ENCODE measurements around the gene ZBTB6. TPM values are rescaled to one million over a fixed set of nuclear protein-coding genes. Genes with fewer than 3 reads are reported as not detected.
"Not testable (repeated sequence)": the region's sequence is repeated elsewhere in the genome, so short reads cannot be mapped to it uniquely, and the experiment has no call there.

Gene ZBTB6
- total RNA-seq, 5 donors from 2014 or later (not counting 1 experiment from before 2014, with no cell fraction given): 3.5 to 14.8 (median 13.4) TPM

GRCh38 chr9:122918310-122918709 lies 5.2 kb upstream of the ZBTB6 start:
- Histone ChIP-seq H3K9me3 (no peaks in the 10 kb centered on the region), H3K4me3 (ENCODE audit: control insufficient read depth in 1 of 2, extremely low read depth in 1 of 2, low read length in 1 of 2) (no peak overlapping the region), H3K4me1 (ENCODE audit: control insufficient read depth in 1 of 2, extremely low read depth in 1 of 2, insufficient read depth in 2 of 2, low read length in 2 of 2) (peaks cover 0 to 7% of the 10 kb centered on the region in 2 experiments), H3K27me3 (replicated peaks in 1 of 2; ENCODE audit: control insufficient read depth in 2 of 2, extremely low read depth in 1 of 2, insufficient read depth in 2 of 2, low read length in 1 of 2) (no peaks in the 10 kb centered on the region), H3K36me3 (ENCODE audit: control insufficient read depth in 2 of 2, extremely low read depth in 1 of 2, insufficient read depth in 1 of 2, low read length in 1 of 2) (peaks cover 2 to 17% of the 10 kb centered on the region in 2 donors), H3K27ac (ENCODE audit: low read length) (no peak overlapping the region)
- H3K27me3 Mint-ChIP-seq: no peaks in the 10 kb centered on the region
- H3K4me1 Mint-ChIP-seq: peaks cover 2 to 8% (median 5%) of the 10 kb centered on the region in 3 donors
- ATAC-seq (replicated peaks in 1 of 4) (no peak), DNase-seq (no peak)
- H3K36me3 Mint-ChIP-seq: peaks cover 27% of the 10 kb centered on the region
- H3K9me3 Mint-ChIP-seq: no peaks in the 10 kb centered on the region
- 81% methylated on average over 2 of the region's 2 CpGs for WGBS (ENCODE audit: insufficient coverage)
- ChIA-PET POLR2A (no interaction called here), CTCF (no interaction called here)
- no peak overlapping the region for H3K27ac Mint-ChIP-seq
- H3K4me3 Mint-ChIP-seq: no peak overlapping the region

DNA sequence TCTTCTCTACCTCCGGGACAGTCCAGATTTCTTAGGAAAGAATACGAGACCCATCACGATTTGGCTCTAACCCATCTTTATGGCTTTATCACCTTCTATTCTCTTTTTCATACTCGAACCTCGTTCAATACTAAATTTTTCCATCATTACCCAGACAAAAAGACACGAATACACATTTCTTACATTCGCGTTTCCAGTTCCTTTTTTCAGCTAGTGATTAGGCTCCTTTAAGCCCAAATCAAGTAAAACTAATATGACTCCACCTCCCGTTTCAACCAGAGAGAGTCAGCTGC lies 506 bp downstream of the ZBTB6 start:
- Histone ChIP-seq H3K4me1 (ENCODE audit: control insufficient read depth in 1 of 2, extremely low read depth in 1 of 2, insufficient read depth in 2 of 2, low read length in 2 of 2) (peaks cover 9 to 10% of the 10 kb centered on the region in 2 experiments), H3K9me3 (no peaks in the 10 kb centered on the region), H3K4me3 (ENCODE audit: control insufficient read depth in 1 of 2, extremely low read depth in 1 of 2, low read length in 1 of 2) (peak overlapping the region; percentile 73 to 86), H3K27ac (ENCODE audit: low read length) (peak overlapping the region; percentile 78), H3K27me3 (replicated peaks in 1 of 2; ENCODE audit: control insufficient read depth in 2 of 2, extremely low read depth in 1 of 2, insufficient read depth in 2 of 2, low read length in 1 of 2) (no peaks in the 10 kb centered on the region), H3K36me3 (ENCODE audit: control insufficient read depth in 2 of 2, extremely low read depth in 1 of 2, insufficient read depth in 1 of 2, low read length in 1 of 2) (peaks cover 0 to 16% of the 10 kb centered on the region in 2 donors)
- CTCF ChIA-PET: interaction anchor here (0.5 to 1.7 kb wide), 10 partner anchors 8 to 817 kb away, joined by 3 to 12 read pairs (median 6); partner anchors contain the start of genes RABGAP1 (in 1 of the 2) and ZBTB26 (in 1 of the 2)
- Mint-ChIP-seq H3K27me3 (no peaks in the 10 kb centered on the region), H3K27ac (peak overlapping the region; percentile 97 to 100), H3K4me1 (peaks cover 27 to 42% (median 35%) of the 10 kb centered on the region in 3 donors), H3K4me3 (peak overlapping the region; percentile 95 to 99 (median 97)), H3K9me3 (no peaks in the 10 kb centered on the region), H3K36me3 (peaks cover 25% of the 10 kb centered on the region)
- ATAC-seq (replicated peaks in 1 of 4) (no peak), DNase-seq (no peak)
- WGBS (ENCODE audit: insufficient coverage): 3% methylated on average over 9 of the region's 9 CpGs
- POLR2A ChIA-PET: interaction anchor here (0.6 to 2.5 kb wide), 10 partner anchors 9 to 35 kb away, joined by 3 to 9 read pairs (median 5); partner anchors contain the start of genes RABGAP1 (in 1 of the 2) and ZBTB26 (in 1 of the 2)

DNA sequence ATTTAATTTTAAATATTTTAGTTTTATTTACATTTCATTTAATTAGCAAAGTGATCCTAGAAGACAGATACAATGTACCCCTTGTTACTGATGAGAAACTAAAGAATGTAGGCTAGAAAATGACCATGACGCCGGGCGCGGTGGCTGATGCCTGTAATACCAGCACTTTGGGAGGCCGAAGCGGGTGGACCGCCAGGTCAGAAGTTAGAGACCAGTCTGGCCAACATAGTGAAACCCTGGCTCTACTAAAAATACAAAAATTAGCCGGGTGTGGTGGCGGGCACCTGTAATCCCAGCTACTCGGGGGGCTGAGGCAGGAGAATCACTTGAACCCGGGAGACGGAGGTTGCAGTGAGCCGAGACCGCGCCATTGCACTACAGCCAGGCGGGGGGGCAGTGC lies 7.0 kb downstream of the ZBTB6 start:
- 98% methylated on average over 7 of the region's 16 CpGs for WGBS (ENCODE audit: insufficient coverage)
- H3K27me3 Mint-ChIP-seq; H3K27ac Mint-ChIP-seq; H3K9me3 ChIP-seq; DNase-seq; CTCF ChIA-PET; H3K4me3 ChIP-seq (ENCODE audit: control insufficient read depth in 1 of 2, extremely low read depth in 1 of 2, low read length in 1 of 2); H3K27me3 ChIP-seq (replicated peaks in 1 of 2; ENCODE audit: control insufficient read depth in 2 of 2, extremely low read depth in 1 of 2, insufficient read depth in 2 of 2, low read length in 1 of 2); H3K27ac ChIP-seq (ENCODE audit: low read length); H3K36me3 ChIP-seq (ENCODE audit: control insufficient read depth in 2 of 2, extremely low read depth in 1 of 2, insufficient read depth in 1 of 2, low read length in 1 of 2); H3K4me3 Mint-ChIP-seq; H3K9me3 Mint-ChIP-seq; ATAC-seq (replicated peaks in 1 of 4): not testable (repeated sequence)
- peaks cover 14% of the 10 kb centered on the region for H3K36me3 Mint-ChIP-seq
- POLR2A ChIA-PET: interaction anchor here (0.7 to 1.1 kb wide), 2 partner anchors 24 to 639 kb away, joined by 3 to 6 read pairs; no protein-coding TSS in a partner anchor
- H3K4me1 ChIP-seq (ENCODE audit: control insufficient read depth in 1 of 2, extremely low read depth in 1 of 2, insufficient read depth in 2 of 2, low read length in 2 of 2): peaks cover 12 to 17% of the 10 kb centered on the region in 2 experiments
- peaks cover 19 to 45% (median 34%) of the 10 kb centered on the region in 3 donors for H3K4me1 Mint-ChIP-seq

DNA sequence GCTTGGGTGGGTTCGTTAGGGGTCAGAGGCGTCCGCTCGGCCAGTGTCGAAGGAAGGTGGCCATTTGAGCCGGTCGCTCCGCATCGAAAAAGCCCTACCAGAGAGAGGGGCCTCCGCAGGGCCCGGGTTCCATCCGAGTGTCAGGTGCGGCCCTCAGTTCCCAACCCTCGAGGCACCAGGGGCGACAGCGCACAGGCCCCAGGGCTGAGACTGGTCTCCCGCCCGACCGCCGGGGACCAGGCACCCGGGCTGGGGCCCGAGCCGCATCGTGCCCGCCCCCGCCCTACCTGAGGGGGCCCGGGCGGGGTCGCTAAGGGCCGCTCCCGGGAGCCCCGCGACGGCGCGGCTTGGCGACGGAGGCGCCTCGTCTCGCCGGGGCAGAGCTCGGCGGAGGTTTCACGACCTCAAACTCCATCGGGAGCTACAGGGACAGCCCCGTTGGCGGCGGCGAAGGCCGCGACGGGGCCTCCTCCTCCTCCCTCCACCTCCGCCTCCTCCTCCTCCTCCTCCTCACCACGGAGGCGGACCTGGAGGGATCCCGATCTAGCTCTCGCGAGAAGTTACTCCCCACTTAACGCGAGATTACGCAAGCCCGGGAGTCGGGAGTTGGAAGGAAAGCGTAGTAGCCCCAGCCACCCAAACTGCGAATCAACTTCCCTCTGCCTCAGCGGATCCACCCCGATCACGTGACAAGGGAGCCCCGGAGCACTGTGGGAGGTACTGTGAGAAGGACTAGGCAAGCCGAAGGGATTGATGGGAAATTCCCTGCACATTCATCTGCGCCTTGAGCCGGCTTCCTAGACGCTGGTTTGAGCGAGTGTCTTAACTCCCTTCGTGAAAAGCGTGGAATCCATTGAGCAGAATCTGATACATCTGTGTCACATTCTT lies 8.1 kb downstream of the ZBTB6 start, which contains the start of gene RC3H2:
Gene RC3H2, minus strand, starts transcription at position 537 of the 888 bp plus-strand sequence. CDS start 7,850 bp downstream, outside the sequence.
- ATAC-seq (replicated peaks in 1 of 4) (peak; percentile 89 to 96 (median 94)), DNase-seq (peak; percentile 89 to 99 (median 96))
- Histone ChIP-seq H3K27me3 (replicated peaks in 1 of 2; ENCODE audit: control insufficient read depth in 2 of 2, extremely low read depth in 1 of 2, insufficient read depth in 2 of 2, low read length in 1 of 2) (no peaks in the 10 kb centered on the region), H3K36me3 (ENCODE audit: control insufficient read depth in 2 of 2, extremely low read depth in 1 of 2, insufficient read depth in 1 of 2, low read length in 1 of 2) (no peaks in the 10 kb centered on the region), H3K4me1 (ENCODE audit: control insufficient read depth in 1 of 2, extremely low read depth in 1 of 2, insufficient read depth in 2 of 2, low read length in 2 of 2) (peaks cover 17 to 18% of the 10 kb centered on the region in 2 experiments), H3K27ac (ENCODE audit: low read length) (peak within 1 kb of the TSS; percentile 86), H3K9me3 (no peaks in the 10 kb centered on the region), H3K4me3 (ENCODE audit: control insufficient read depth in 1 of 2, extremely low read depth in 1 of 2, low read length in 1 of 2) (peak within 1 kb of the TSS; percentile 76 to 81)
- H3K36me3 Mint-ChIP-seq: peaks cover 9% of the 10 kb centered on the region
- peak within 1 kb of the TSS; percentile 93 to 97 for H3K27ac Mint-ChIP-seq
- H3K4me1 Mint-ChIP-seq: peaks cover 18 to 45% (median 31%) of the 10 kb centered on the region in 3 donors
- H3K4me3 Mint-ChIP-seq: peak within 1 kb of the TSS; percentile 88 to 92 (median 91)
- H3K27me3 Mint-ChIP-seq: no peaks in the 10 kb centered on the region
- CTCF ChIA-PET: interaction anchor here in 1 of 2 donors (0.5 to 1.2 kb wide), 5 partner anchors 15 to 89 kb away, joined by 3 to 9 read pairs (median 4); partner anchors contain the start of genes RABGAP1 and ZBTB26
- POLR2A ChIA-PET: interaction anchor here (0.6 to 3.3 kb wide), 6 partner anchors 9 to 434 kb away, joined by 3 to 23 read pairs (median 4); partner anchors contain the start of genes RABGAP1 (in 1 of the 2) and ZBTB26 (in 1 of the 2)
- no peaks in the 10 kb centered on the region for H3K9me3 Mint-ChIP-seq
- under 1% methylated on average over 61 of the region's 77 CpGs for WGBS (ENCODE audit: insufficient coverage)

GRCh38 chr9:122904466-122904822 lies 8.7 kb downstream of the ZBTB6 start:
- WGBS (ENCODE audit: insufficient coverage): 0% methylated on average over 2 of the region's 8 CpGs
- Histone ChIP-seq H3K4me1 (ENCODE audit: control insufficient read depth in 1 of 2, extremely low read depth in 1 of 2, insufficient read depth in 2 of 2, low read length in 2 of 2) (peaks cover 17 to 18% of the 10 kb centered on the region in 2 experiments), H3K27ac (ENCODE audit: low read length) (peak overlapping the region; percentile 86), H3K9me3 (no peaks in the 10 kb centered on the region), H3K27me3 (replicated peaks in 1 of 2; ENCODE audit: control insufficient read depth in 2 of 2, extremely low read depth in 1 of 2, insufficient read depth in 2 of 2, low read length in 1 of 2) (no peaks in the 10 kb centered on the region), H3K4me3 (ENCODE audit: control insufficient read depth in 1 of 2, extremely low read depth in 1 of 2, low read length in 1 of 2) (peak overlapping the region; percentile 76 to 81), H3K36me3 (ENCODE audit: control insufficient read depth in 2 of 2, extremely low read depth in 1 of 2, insufficient read depth in 1 of 2, low read length in 1 of 2) (no peaks in the 10 kb centered on the region)
- ChIA-PET POLR2A (interaction anchor here (0.6 to 3.3 kb wide), 5 partner anchors 9 to 44 kb away, joined by 3 to 23 read pairs (median 7); partner anchors contain the start of genes RABGAP1 (in 1 of the 2) and ZBTB26 (in 1 of the 2)), CTCF (interaction anchor here in 1 of 2 donors (1.0 to 2.0 kb wide), 4 partner anchors 8 to 87 kb away, joined by 3 to 11 read pairs (median 7); partner anchors contain the start of gene ZBTB6)
- Mint-ChIP-seq H3K4me3 (peak overlapping the region; percentile 88 to 92 (median 91)), H3K27me3 (no peaks in the 10 kb centered on the region), H3K9me3 (no peaks in the 10 kb centered on the region), H3K27ac (peak overlapping the region; percentile 83 to 93), H3K4me1 (peaks cover 22 to 48% (median 35%) of the 10 kb centered on the region in 3 donors), H3K36me3 (peaks cover 6% of the 10 kb centered on the region)
- ATAC-seq (replicated peaks in 1 of 4) (peak in 3 of 4 experiments; percentile 0 to 2 (median 1)), DNase-seq (peak in 11 of 35 experiments; percentile 0 to 40 (median 10))

DNA sequence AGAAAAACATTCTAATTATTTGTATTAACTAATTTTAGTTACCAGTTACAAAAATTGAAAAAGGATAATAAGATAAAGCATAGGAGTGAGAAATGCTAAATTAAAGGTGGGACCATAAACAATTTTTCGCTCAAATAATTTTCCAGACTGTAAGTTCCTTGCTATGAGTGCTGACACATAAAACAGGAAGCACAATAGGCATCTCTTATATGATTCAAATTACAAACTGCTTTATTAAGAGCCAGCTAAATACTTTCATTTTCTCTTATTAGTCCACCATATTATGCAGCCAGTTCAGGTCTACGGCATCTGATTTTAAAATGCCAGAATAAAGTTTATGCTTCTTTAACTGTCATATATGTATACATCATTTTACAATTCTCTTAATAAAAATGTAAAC lies 12.3 kb downstream of the ZBTB6 start:
- Histone ChIP-seq H3K27ac (ENCODE audit: low read length) (peak overlapping the region; percentile 55), H3K4me1 (ENCODE audit: control insufficient read depth in 1 of 2, extremely low read depth in 1 of 2, insufficient read depth in 2 of 2, low read length in 2 of 2) (peaks cover 19 to 33% of the 10 kb centered on the region in 2 experiments), H3K36me3 (ENCODE audit: control insufficient read depth in 2 of 2, extremely low read depth in 1 of 2, insufficient read depth in 1 of 2, low read length in 1 of 2) (peaks cover 4 to 8% of the 10 kb centered on the region in 2 donors), H3K9me3 (no peaks in the 10 kb centered on the region), H3K27me3 (replicated peaks in 1 of 2; ENCODE audit: control insufficient read depth in 2 of 2, extremely low read depth in 1 of 2, insufficient read depth in 2 of 2, low read length in 1 of 2) (no peaks in the 10 kb centered on the region), H3K4me3 (ENCODE audit: control insufficient read depth in 1 of 2, extremely low read depth in 1 of 2, low read length in 1 of 2) (peak overlapping the region in 1 of 2 donors; percentile 32)
- CTCF ChIA-PET: interaction anchor here in 1 of 2 donors (0.7 to 1.2 kb wide), 4 partner anchors 12 to 90 kb away, joined by 4 to 6 read pairs (median 6); partner anchors contain the start of genes RABGAP1 and ZBTB6
- Mint-ChIP-seq H3K4me1 (peaks cover 37 to 72% (median 54%) of the 10 kb centered on the region in 3 donors), H3K9me3 (no peaks in the 10 kb centered on the region), H3K4me3 (peak overlapping the region; percentile 44 to 70 (median 68)), H3K27me3 (no peaks in the 10 kb centered on the region), H3K27ac (peak overlapping the region; percentile 58 to 63), H3K36me3 (peaks cover 15% of the 10 kb centered on the region)
- POLR2A ChIA-PET: interaction anchor here (0.5 to 1.3 kb wide), 2 partner anchors 11 to 22 kb away, joined by 3 to 9 read pairs; partner anchors contain the start of gene ZBTB6 (in 1 of the 2)
- DNase-seq (peak in 1 of 35 experiments; percentile 49), ATAC-seq (replicated peaks in 1 of 4) (no peak)
- WGBS (ENCODE audit: insufficient coverage): no CpG with 5 or more reads among the region's 2 CpGs
